Activated T-cell treated with anti-CD3 and anti-CD28 coated beads, Interleukin-2, amount 50 U/mL, for 24 hours (primary cell): ENCODE measurements around the gene P2RX1.
"Not testable (repeated sequence)": the region's sequence is repeated elsewhere in the genome, so short reads cannot be mapped to it uniquely, and the experiment has no call there.

Experiments
- DNase-seq: peaks from one replicate; pipeline ENCODE4 v3.0.0-alpha.2; 2020
- H3K27ac Mint-ChIP-seq: 2 replicates; pipeline ENCODE4 v1.8.0; 2020; ENCODE audit warnings: mild to moderate bottlenecking, mixed read lengths
- H3K27me3 Mint-ChIP-seq: 2 replicates; pipeline ENCODE4 v1.8.0; 2020; ENCODE audit warnings: mixed read lengths
- H3K36me3 Mint-ChIP-seq: 2 replicates; pipeline ENCODE4 v1.8.0; 2020; ENCODE audit warnings: low read depth, mixed read lengths
- H3K4me1 Mint-ChIP-seq: 2 replicates; pipeline ENCODE4 v1.8.0; 2020; ENCODE audit warnings: low read depth, mixed read lengths
- H3K4me3 Mint-ChIP-seq: 2 replicates; pipeline ENCODE4 v1.8.0; 2020; ENCODE audit warnings: mild to moderate bottlenecking, moderate library complexity, mixed read lengths
- H3K9me3 Mint-ChIP-seq: 2 replicates; pipeline ENCODE4 v1.8.0; 2020; ENCODE audit warnings: mixed read lengths

Gene P2RX1

GRCh38 chr17:3956327-3956957, 40.2 kb upstream of the P2RX1 start:
- no peaks in the 10 kb centered on the region for H3K27me3 Mint-ChIP-seq
- H3K4me3 Mint-ChIP-seq, result no peak overlapping the region
- H3K4me1 Mint-ChIP-seq, result peaks cover 49% of the 10 kb centered on the region
- H3K9me3 Mint-ChIP-seq, result no peaks in the 10 kb centered on the region
- H3K27ac Mint-ChIP-seq, result peak overlapping the region; percentile 74
- peaks cover 57% of the 10 kb centered on the region for H3K36me3 Mint-ChIP-seq
- DNase-seq, result no peak

DNA sequence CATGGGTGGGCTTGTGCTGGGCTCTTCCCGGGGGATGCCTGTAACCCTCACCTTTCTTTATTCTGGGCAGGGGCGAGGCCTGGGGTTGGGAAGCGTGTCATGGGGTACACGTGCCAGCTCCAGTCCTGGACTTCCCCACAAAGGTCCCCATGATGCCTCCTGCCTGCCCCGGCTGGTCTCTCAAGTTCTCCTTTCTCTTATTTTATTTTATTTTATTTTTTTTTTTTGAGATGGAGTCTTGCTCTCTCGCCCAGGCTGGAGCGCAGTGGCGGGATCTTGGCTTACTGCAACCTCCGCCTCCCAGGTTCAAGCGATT, 39.4 kb upstream of the P2RX1 start:
- Mint-ChIP-seq H3K4me3 (no peak overlapping the region), H3K36me3 (peaks cover 55% of the 10 kb centered on the region), H3K4me1 (peaks cover 41% of the 10 kb centered on the region), H3K27me3 (no peaks in the 10 kb centered on the region), H3K9me3 (no peaks in the 10 kb centered on the region), H3K27ac (peak overlapping the region; percentile 29)
- no peak for DNase-seq

GRCh38 chr17:3954976-3955672, 38.9 kb upstream of the P2RX1 start:
- Mint-ChIP-seq H3K9me3 (no peaks in the 10 kb centered on the region), H3K4me3 (no peak overlapping the region), H3K27me3 (no peaks in the 10 kb centered on the region), H3K4me1 (peaks cover 36% of the 10 kb centered on the region), H3K36me3 (peaks cover 55% of the 10 kb centered on the region), H3K27ac (peak overlapping the region; percentile 47)
- no peak for DNase-seq

GRCh38 chr17:3954086-3954485, 37.8 kb upstream of the P2RX1 start:
- DNase-seq, result no peak
- no peak overlapping the region for H3K4me3 Mint-ChIP-seq
- H3K36me3 Mint-ChIP-seq, result peaks cover 59% of the 10 kb centered on the region
- H3K4me1 Mint-ChIP-seq, result peaks cover 25% of the 10 kb centered on the region
- no peak overlapping the region for H3K27ac Mint-ChIP-seq
- no peaks in the 10 kb centered on the region for H3K9me3 Mint-ChIP-seq
- no peaks in the 10 kb centered on the region for H3K27me3 Mint-ChIP-seq

DNA sequence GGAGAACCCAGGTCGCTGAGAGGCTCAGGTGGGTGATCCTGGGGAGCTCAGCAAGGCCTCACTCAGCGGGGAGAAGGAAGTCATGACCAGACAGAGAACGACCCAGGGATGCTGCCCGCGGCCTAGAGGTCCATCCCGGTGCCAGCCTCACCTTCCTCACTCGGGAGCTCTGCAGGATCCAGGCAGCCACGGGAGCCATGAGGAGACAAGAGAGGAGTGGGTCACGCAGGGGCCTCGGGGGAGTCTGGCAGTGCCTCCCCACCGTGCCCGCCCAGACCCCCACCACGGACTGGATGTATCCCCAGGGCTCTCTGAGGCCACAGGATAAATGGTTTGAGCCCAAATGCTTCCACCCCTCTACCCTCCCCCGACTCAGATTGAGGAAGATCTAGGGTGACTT, 37.3 kb upstream of the P2RX1 start:
- H3K4me3 Mint-ChIP-seq, result no peak overlapping the region

DNA sequence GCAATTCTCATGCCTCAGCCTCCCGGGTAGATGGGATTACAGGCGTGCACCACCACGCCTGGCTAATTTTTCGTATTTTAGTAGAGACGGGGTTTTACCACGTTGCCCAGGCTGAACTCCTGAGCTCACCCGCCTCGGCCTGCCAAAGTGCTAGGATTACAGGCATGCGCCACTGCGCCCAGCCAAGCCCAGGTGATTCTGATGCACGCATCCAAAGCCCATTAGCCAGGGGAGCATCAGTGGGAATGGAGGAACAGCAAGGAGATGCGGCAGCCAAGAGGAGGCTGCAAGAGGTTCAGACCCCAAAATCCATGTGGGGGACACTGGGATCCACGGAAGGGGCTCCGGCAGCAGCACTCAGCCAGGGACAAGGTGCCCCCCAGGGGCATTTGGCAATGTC, 35.9 kb upstream of the P2RX1 start:
- no peaks in the 10 kb centered on the region for H3K27me3 Mint-ChIP-seq
- peak overlapping the region; percentile 37 for H3K27ac Mint-ChIP-seq

More for the DNA sequence above, 37.3 kb upstream of the P2RX1 start:
- Mint-ChIP-seq H3K4me1 (peaks cover 24% of the 10 kb centered on the region), H3K27ac (peak overlapping the region; percentile 11), H3K9me3 (no peaks in the 10 kb centered on the region), H3K36me3 (peaks cover 64% of the 10 kb centered on the region), H3K27me3 (no peaks in the 10 kb centered on the region)
- no peak for DNase-seq

DNA sequence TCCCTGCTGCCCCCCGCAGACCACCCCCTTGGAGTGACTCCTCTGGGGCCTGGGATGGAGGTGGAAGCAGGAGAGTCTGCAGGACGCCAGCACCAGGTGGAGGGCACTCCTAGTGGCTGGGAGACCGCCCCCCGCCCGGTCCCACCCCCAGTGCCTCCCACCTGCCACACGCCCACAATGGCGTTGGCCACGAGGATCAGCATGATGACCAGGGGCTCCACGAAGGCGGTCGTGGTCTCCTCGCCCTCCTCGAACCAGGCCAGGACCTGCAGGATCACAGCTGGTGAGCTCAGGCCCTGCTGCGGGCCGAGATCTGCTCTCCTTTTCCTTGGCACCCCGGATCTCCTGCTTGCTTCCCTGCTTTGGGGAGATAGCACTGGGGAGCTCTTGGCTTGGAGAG, 35.2 kb upstream of the P2RX1 start:
- H3K4me1 Mint-ChIP-seq, result peaks cover 4% of the 10 kb centered on the region
- H3K27ac Mint-ChIP-seq, result no peak overlapping the region
- no peaks in the 10 kb centered on the region for H3K27me3 Mint-ChIP-seq
- H3K9me3 Mint-ChIP-seq, result no peaks in the 10 kb centered on the region
- no peak overlapping the region for H3K4me3 Mint-ChIP-seq
- peaks cover 65% of the 10 kb centered on the region for H3K36me3 Mint-ChIP-seq
- no peak for DNase-seq

More for the DNA sequence above, 35.9 kb upstream of the P2RX1 start:
- Mint-ChIP-seq H3K36me3 (peaks cover 64% of the 10 kb centered on the region), H3K4me1 (peaks cover 12% of the 10 kb centered on the region), H3K9me3 (no peaks in the 10 kb centered on the region), H3K4me3 (no peak overlapping the region)
- no peak for DNase-seq

GRCh38 chr17:3951003-3951402, 34.7 kb upstream of the P2RX1 start:
- Mint-ChIP-seq H3K4me1 (peaks cover under 1% of the 10 kb centered on the region), H3K27me3 (no peaks in the 10 kb centered on the region), H3K4me3 (no peak overlapping the region), H3K36me3 (peaks cover 65% of the 10 kb centered on the region), H3K9me3 (no peaks in the 10 kb centered on the region), H3K27ac (no peak overlapping the region)
- no peak for DNase-seq

- H3K4me1 Mint-ChIP-seq, result no peaks in the 10 kb centered on the region
- H3K27me3 Mint-ChIP-seq, result no peaks in the 10 kb centered on the region
- H3K36me3 Mint-ChIP-seq, result peaks cover 69% of the 10 kb centered on the region
- no peak overlapping the region for H3K27ac Mint-ChIP-seq
- H3K4me3 Mint-ChIP-seq, result no peak overlapping the region
- no peaks in the 10 kb centered on the region for H3K9me3 Mint-ChIP-seq
- DNase-seq, result no peak
Measured at GRCh38 chr17:3950584-3950983, 34.3 kb upstream of the P2RX1 start.

- Mint-ChIP-seq H3K27me3 (no peaks in the 10 kb centered on the region), H3K27ac (peak overlapping the region; percentile 18), H3K4me3 (no peak overlapping the region), H3K9me3 (no peaks in the 10 kb centered on the region), H3K36me3 (peaks cover 75% of the 10 kb centered on the region), H3K4me1 (no peaks in the 10 kb centered on the region)
- no peak for DNase-seq
Measured at GRCh38 chr17:3949418-3949817, 33.2 kb upstream of the P2RX1 start.

GRCh38 chr17:3948551-3948950, 32.3 kb upstream of the P2RX1 start:
- DNase-seq, H3K9me3 Mint-ChIP-seq, H3K4me1 Mint-ChIP-seq, H3K27me3 Mint-ChIP-seq, H3K27ac Mint-ChIP-seq, H3K4me3 Mint-ChIP-seq: not testable (repeated sequence)
- H3K36me3 Mint-ChIP-seq, result peaks cover 80% of the 10 kb centered on the region

DNA sequence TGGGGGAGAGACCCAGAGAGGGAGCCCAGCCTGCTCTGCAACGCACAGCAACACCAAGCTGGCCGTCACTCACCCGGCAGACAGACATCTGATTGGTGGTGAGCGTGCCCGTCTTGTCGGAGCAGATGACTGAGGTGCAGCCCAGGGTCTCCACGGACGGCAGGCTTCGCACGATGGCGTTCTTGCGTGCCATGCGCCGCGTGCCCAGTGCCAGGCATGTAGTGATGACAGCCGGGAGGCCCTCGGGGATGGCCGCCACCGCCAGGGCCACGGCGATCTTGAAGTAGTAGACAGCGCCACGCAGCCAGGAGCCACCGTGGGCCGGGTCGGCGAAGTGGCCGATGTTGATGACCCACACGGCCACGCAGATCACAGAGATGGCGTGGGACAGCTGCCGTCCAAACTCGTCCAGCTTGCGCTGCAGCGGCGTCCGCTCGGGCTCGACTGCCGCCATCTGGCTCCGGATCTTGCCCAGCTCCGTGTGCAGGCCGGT, 31.1 kb upstream of the P2RX1 start:
- Mint-ChIP-seq H3K27me3 (no peaks in the 10 kb centered on the region), H3K4me3 (no peak overlapping the region), H3K9me3 (no peaks in the 10 kb centered on the region), H3K36me3 (peaks cover 82% of the 10 kb centered on the region), H3K27ac (no peak overlapping the region), H3K4me1 (no peaks in the 10 kb centered on the region)
- no peak for DNase-seq

- no peak overlapping the region for H3K4me3 Mint-ChIP-seq
- peaks cover 82% of the 10 kb centered on the region for H3K36me3 Mint-ChIP-seq
- no peaks in the 10 kb centered on the region for H3K9me3 Mint-ChIP-seq
- no peak overlapping the region for H3K27ac Mint-ChIP-seq
- no peak for DNase-seq
- H3K4me1 Mint-ChIP-seq, result no peaks in the 10 kb centered on the region
- no peaks in the 10 kb centered on the region for H3K27me3 Mint-ChIP-seq
Measured at GRCh38 chr17:3946711-3947235, 30.5 kb upstream of the P2RX1 start.

GRCh38 chr17:3944485-3945388, 28.5 kb upstream of the P2RX1 start:
- Mint-ChIP-seq H3K36me3 (peaks cover 89% of the 10 kb centered on the region), H3K27ac (no peak overlapping the region), H3K27me3 (no peaks in the 10 kb centered on the region), H3K4me1 (no peaks in the 10 kb centered on the region), H3K9me3 (no peaks in the 10 kb centered on the region), H3K4me3 (no peak overlapping the region)
- peak; percentile 70 for DNase-seq
